ENCODE measurements around the gene PTCD1. TPM values are rescaled to one million over a fixed set of nuclear protein-coding genes. Genes with fewer than 3 reads are reported as not detected.

Gene PTCD1
- total RNA-seq, 1 donor, result 7.6 TPM

DNA sequence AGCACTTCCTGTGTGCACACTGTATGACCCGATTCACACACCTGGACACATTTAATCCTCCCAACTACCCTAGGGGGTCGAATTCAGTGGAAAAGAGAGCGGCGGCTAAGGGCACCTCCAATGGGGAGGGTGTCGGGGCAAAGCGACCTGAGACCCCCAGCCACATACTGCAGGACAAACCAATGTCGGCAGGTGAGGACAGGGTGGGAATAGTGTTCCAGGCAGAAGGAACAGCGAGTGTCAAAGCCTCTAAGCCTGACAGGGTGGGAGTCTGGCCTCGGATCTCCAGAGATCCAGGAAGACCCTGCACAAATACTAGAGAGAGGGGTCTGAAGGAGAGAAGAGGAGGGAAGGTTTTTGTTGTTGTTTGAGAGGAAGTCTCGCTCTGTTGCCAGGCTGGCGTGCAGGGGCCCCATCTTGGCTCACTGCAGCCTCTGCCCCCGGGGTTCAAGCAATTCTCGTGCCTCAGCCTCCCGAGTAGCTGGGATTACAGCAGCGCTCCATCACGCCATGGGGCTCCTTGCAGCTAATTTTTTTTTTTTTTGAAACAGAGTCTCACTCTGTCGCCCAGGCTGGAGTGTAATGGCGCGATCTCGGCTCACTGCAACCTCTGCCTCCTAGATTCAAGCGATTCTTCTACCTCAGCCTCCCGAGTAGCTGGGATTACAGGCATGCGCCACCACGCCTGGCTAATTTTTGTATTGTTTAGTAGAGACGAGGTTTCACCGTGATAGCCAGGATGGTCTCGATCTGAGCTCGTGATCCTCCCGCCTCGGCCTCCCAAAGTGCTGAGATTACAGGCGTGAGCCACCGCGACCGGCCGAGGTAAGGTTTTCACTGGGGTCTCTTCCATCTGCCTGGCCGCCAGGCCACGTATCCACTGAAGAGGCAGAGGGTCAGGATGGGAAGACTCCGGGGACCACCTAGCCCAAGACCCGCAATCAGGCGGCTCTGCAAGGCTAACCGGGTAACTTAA is 65.2 kb downstream of the PTCD1 start:
- peak overlapping the region; percentile 86 for H3K4me2 ChIP-seq (ENCODE audit: insufficient read depth, low read length)
- H3K4me3 ChIP-seq (ENCODE audit: insufficient read depth, low read length), result peak overlapping the region; percentile 76

DNA sequence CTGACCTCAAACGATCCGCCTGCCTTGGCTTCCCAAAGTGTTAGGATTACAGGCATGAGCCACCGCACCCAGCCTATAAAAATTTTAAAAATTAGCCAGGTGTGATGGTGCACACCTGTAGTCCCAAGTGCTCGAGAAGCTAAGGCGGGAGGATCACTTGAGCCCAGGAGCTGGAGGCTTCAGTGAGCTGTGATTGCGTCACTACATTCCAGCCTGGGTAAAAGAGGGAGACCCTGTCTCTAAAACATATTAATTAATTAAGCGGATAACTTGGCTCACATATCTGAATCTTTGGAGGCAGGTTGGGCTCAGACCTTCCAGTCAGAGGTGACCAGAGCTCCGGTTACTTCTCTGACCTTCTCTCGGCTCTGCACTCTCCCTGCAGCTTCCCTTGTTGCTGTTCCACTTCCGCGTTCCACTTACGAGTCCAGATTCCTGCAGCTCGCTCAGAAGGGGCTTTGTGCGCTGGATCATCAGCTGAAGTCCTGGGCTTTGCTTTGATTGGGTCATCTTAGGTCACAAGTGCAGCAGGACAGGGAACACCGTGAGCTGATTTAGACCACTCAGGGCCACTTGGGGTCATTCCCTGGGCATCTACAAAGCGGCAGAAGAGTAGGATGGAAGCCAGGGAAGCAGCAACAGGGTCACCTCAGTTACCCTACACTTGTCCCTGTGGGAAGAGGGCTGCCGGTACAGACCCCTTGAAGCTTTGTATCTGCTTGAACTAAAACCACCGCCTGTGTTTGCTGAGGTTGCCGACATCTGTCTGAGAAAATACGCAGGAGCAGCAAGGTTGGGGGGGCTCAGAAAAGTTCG is 66.1 kb downstream of the PTCD1 start:
- peak overlapping the region; percentile 68 for H2AFZ ChIP-seq (ENCODE audit: low read length)
- H3K27ac ChIP-seq (ENCODE audit: low read depth, low read length), result no peak overlapping the region
- H3K9me3 ChIP-seq (ENCODE audit: low read depth, low read length), result no peaks in the 10 kb centered on the region
- H3K27me3 ChIP-seq (ENCODE audit: insufficient read depth, low read length), result no peaks in the 10 kb centered on the region
- peak; percentile 88 for DNase-seq (ENCODE audit: insufficient read length, low spot score, missing footprints)
- no peaks in the 10 kb centered on the region for H3K36me3 ChIP-seq (ENCODE audit: insufficient read depth, low read length)
- peaks cover 12% of the 10 kb centered on the region for H3K4me1 ChIP-seq (ENCODE audit: insufficient read depth, low read length)
- H3K79me2 ChIP-seq (ENCODE audit: insufficient read depth, low read length), result peaks cover 26% of the 10 kb centered on the region
- TF ChIP-seq, protein P1, sequence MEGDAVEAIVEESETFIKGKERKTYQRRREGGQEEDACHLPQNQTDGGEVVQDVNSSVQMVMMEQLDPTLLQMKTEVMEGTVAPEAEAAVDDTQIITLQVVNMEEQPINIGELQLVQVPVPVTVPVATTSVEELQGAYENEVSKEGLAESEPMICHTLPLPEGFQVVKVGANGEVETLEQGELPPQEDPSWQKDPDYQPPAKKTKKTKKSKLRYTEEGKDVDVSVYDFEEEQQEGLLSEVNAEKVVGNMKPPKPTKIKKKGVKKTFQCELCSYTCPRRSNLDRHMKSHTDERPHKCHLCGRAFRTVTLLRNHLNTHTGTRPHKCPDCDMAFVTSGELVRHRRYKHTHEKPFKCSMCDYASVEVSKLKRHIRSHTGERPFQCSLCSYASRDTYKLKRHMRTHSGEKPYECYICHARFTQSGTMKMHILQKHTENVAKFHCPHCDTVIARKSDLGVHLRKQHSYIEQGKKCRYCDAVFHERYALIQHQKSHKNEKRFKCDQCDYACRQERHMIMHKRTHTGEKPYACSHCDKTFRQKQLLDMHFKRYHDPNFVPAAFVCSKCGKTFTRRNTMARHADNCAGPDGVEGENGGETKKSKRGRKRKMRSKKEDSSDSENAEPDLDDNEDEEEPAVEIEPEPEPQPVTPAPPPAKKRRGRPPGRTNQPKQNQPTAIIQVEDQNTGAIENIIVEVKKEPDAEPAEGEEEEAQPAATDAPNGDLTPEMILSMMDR (IDR thresholded peaks at IDR 0.05; ENCODE audit: extremely low read depth, low read depth, low read length), result no peak
- peak overlapping the region; percentile 20 for H3K4me3 ChIP-seq (ENCODE audit: insufficient read depth, low read length)
- peaks cover 8% of the 10 kb centered on the region for H4K20me1 ChIP-seq (ENCODE audit: insufficient read depth, low read length)
- H3K4me2 ChIP-seq (ENCODE audit: insufficient read depth, low read length), result peak overlapping the region; percentile 73

More for the DNA sequence above, 65.2 kb downstream of the PTCD1 start:
- Histone ChIP-seq H3K36me3 (ENCODE audit: insufficient read depth, low read length) (peaks cover 6% of the 10 kb centered on the region), H4K20me1 (ENCODE audit: insufficient read depth, low read length) (peaks cover 8% of the 10 kb centered on the region), H3K27me3 (ENCODE audit: insufficient read depth, low read length) (no peaks in the 10 kb centered on the region), H3K27ac (ENCODE audit: low read depth, low read length) (no peak overlapping the region), H2AFZ (ENCODE audit: low read length) (no peak overlapping the region), H3K79me2 (ENCODE audit: insufficient read depth, low read length) (peaks cover 32% of the 10 kb centered on the region), H3K9me3 (ENCODE audit: low read depth, low read length) (no peaks in the 10 kb centered on the region), H3K4me1 (ENCODE audit: insufficient read depth, low read length) (peaks cover 12% of the 10 kb centered on the region)
- DNase-seq (ENCODE audit: insufficient read length, low spot score, missing footprints), result no peak
- TF ChIP-seq, protein P1 (IDR thresholded peaks at IDR 0.05; ENCODE audit: extremely low read depth, low read depth, low read length), result no peak

DNA sequence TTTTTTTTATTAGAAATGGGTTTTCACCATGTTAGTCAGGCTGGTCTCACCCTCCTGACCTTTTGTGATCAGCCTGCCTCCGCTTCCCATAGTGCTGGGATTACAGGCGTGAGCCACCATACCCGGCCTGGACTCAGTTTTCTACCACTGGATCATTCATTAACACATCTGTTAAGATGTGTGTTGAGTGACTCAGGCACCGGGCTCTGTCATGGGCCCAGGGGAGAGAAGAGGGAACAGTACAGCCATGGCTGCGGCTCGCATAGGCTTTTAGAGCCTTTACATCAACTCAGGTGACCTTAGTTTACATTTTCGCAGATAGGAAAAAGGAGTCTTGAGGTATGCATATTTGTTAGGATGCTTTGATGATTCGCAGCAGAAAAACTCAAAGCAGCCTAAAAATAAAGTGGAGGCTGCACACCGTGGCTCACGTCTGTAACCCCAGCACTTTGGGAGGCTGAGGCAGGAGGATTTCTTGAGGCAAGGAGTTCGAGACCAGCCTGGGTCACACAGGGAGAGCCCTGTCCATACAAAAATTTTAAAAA is 67.2 kb downstream of the PTCD1 start:
- TF ChIP-seq, protein P1 (IDR thresholded peaks at IDR 0.05; ENCODE audit: extremely low read depth, low read depth, low read length), result no peak
- Histone ChIP-seq H3K79me2 (ENCODE audit: insufficient read depth, low read length) (peaks cover 18% of the 10 kb centered on the region), H3K9me3 (ENCODE audit: low read depth, low read length) (no peaks in the 10 kb centered on the region), H3K36me3 (ENCODE audit: insufficient read depth, low read length) (peaks cover 8% of the 10 kb centered on the region), H3K27me3 (ENCODE audit: insufficient read depth, low read length) (no peaks in the 10 kb centered on the region), H3K27ac (ENCODE audit: low read depth, low read length) (no peak overlapping the region), H3K4me1 (ENCODE audit: insufficient read depth, low read length) (peaks cover 12% of the 10 kb centered on the region), H4K20me1 (ENCODE audit: insufficient read depth, low read length) (peaks cover 11% of the 10 kb centered on the region), H3K4me3 (ENCODE audit: insufficient read depth, low read length) (no peak overlapping the region), H2AFZ (ENCODE audit: low read length) (no peak overlapping the region), H3K4me2 (ENCODE audit: insufficient read depth, low read length) (no peak overlapping the region)
- DNase-seq (ENCODE audit: insufficient read length, low spot score, missing footprints), result no peak
